MM.1S (cell line): ENCODE data around the gene RSPO3.
"Not testable (repeated sequence)": the region's sequence is repeated elsewhere in the genome, so short reads cannot be mapped to it uniquely, and the experiment has no call there.

Experiments used
- DNase-seq: peaks from one replicate; pipeline ENCODE4 v3.0.0-alpha.2; 2015
- H2AFZ ChIP-seq: fragments of 300-600 bp; sonication (generic); 2 replicates; pipeline ENCODE4 v1.6.0; 2016; ENCODE audit warnings: antibody characterized with exemption, low read length
- H3F3A ChIP-seq: fragments of 300-600 bp; sonication (generic); 2 replicates; pipeline ENCODE4 v1.6.1; 2016; ENCODE audit warnings: mild to moderate bottlenecking, antibody characterized with exemption, low read length, moderate library complexity, mixed read lengths; ENCODE audit not compliant: insufficient read depth
- H3K27ac ChIP-seq: fragments of 300-600 bp; sonication (generic); 2 replicates; pipeline ENCODE4 v1.5.1; 2016; ENCODE audit warnings: mild to moderate bottlenecking, low read length
- H3K27me3 ChIP-seq: fragments of 300-600 bp; sonication (generic); replicated peaks from 2 replicates; pipeline ENCODE4 v1.6.0; 2016; ENCODE audit warnings: low read length; ENCODE audit not compliant: insufficient read depth
- H3K36me3 ChIP-seq: fragments of 300-600 bp; sonication (generic); replicated peaks from 2 replicates; pipeline ENCODE4 v1.6.1; 2016; ENCODE audit warnings: mild to moderate bottlenecking, low read length, mixed read lengths; ENCODE audit not compliant: insufficient read depth
- H3K4me1 ChIP-seq: fragments of 300-600 bp; sonication (generic); 2 replicates; pipeline ENCODE4 v1.6.1; 2016; ENCODE audit warnings: low read length, mixed read lengths
- H3K4me2 ChIP-seq: fragments of 300-600 bp; sonication (generic); 2 replicates; pipeline ENCODE4 v1.6.0; 2016; ENCODE audit warnings: low read depth, low read length
- H3K4me3 ChIP-seq: fragments of 300-600 bp; sonication (generic); 2 replicates; pipeline ENCODE4 v1.5.1; 2016; ENCODE audit warnings: low read length, mixed read lengths
- H3K79me2 ChIP-seq: fragments of 300-600 bp; sonication (generic); 2 replicates; pipeline ENCODE4 v1.6.1; 2016; ENCODE audit warnings: mixed run types, low read length, mixed read lengths
- H3K9ac ChIP-seq: fragments of 300-600 bp; sonication (generic); 2 replicates; pipeline ENCODE4 v1.6.1; 2016; ENCODE audit warnings: low read length, mixed read lengths
- H3K9me2 ChIP-seq: fragments of 300-600 bp; sonication (generic); replicated peaks from 2 replicates; pipeline ENCODE4 v1.6.1; 2016; ENCODE audit warnings: mild to moderate bottlenecking, low read length, mixed read lengths; ENCODE audit not compliant: insufficient read depth
- H3K9me3 ChIP-seq: fragments of 300-600 bp; sonication (generic); replicated peaks from 2 replicates; pipeline ENCODE4 v1.6.1; 2016; ENCODE audit warnings: mild to moderate bottlenecking, low read length, mixed read lengths; ENCODE audit not compliant: insufficient read depth
- H4K20me1 ChIP-seq: fragments of 300-600 bp; sonication (generic); 2 replicates; pipeline ENCODE4 v1.6.1; 2016; ENCODE audit warnings: mild to moderate bottlenecking, low read length, moderate library complexity, mixed read lengths; ENCODE audit not compliant: insufficient read depth
- EZH2 ChIP-seq: fragments of 300-600 bp; sonication (generic); optimal IDR thresholded peaks from 2 replicates; pipeline ENCODE3; 2017; ENCODE audit warnings: low read depth, mild to moderate bottlenecking, antibody characterized with exemption, low read length, mixed read lengths
- EZH2phosphoT487 ChIP-seq: fragments of 300-600 bp; sonication (generic); IDR thresholded peaks from 2 replicates; pipeline ENCODE4 v1.6.1; 2018; ENCODE audit warnings: antibody characterized with exemption, low read length
- TF ChIP-seq, protein P1 (sequence below): fragments of 300-600 bp; sonication (generic); IDR thresholded peaks from 2 replicates; pipeline ENCODE4 v1.5.1; 2016; ENCODE audit warnings: antibody characterized with exemption, low read length, mixed read lengths

RSPO3 gene

DNA sequence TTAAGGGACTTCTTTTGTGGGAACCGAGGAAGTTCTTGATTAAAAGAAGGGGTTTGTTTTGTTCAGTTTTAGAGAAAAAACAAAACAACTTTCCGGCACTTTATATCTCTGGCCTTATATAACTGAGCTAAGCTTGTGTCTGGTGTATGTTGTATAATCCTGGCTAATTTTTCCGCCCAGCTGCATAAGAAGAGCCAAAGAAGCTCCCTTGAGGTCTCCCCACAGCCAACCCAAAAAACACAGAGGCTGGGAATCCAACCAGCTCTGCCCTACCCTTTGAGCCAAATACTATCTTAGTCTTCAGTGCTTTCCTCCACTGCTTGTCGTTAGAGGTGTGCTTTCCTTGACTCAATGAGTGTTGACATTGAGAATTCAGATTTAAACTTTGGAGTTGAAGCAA is 102.7 kb downstream of the RSPO3 start:
- Histone ChIP-seq H2AFZ (no peak overlapping the region), H3K4me3 (no peak overlapping the region), H3K9me3 (no peaks in the 10 kb centered on the region), H3K27me3 (no peaks in the 10 kb centered on the region), H3K9ac (no peak overlapping the region), H3K9me2 (no peaks in the 10 kb centered on the region), H3K27ac (no peak overlapping the region), H3K4me2 (no peak overlapping the region), H4K20me1 (no peaks in the 10 kb centered on the region), H3F3A (no peaks in the 10 kb centered on the region), H3K4me1 (no peaks in the 10 kb centered on the region), H3K79me2 (no peaks in the 10 kb centered on the region), H3K36me3 (no peaks in the 10 kb centered on the region)
- no peak for TF ChIP-seq EZH2phosphoT487
- TF ChIP-seq, protein P1, sequence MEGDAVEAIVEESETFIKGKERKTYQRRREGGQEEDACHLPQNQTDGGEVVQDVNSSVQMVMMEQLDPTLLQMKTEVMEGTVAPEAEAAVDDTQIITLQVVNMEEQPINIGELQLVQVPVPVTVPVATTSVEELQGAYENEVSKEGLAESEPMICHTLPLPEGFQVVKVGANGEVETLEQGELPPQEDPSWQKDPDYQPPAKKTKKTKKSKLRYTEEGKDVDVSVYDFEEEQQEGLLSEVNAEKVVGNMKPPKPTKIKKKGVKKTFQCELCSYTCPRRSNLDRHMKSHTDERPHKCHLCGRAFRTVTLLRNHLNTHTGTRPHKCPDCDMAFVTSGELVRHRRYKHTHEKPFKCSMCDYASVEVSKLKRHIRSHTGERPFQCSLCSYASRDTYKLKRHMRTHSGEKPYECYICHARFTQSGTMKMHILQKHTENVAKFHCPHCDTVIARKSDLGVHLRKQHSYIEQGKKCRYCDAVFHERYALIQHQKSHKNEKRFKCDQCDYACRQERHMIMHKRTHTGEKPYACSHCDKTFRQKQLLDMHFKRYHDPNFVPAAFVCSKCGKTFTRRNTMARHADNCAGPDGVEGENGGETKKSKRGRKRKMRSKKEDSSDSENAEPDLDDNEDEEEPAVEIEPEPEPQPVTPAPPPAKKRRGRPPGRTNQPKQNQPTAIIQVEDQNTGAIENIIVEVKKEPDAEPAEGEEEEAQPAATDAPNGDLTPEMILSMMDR, result no peak
- TF ChIP-seq EZH2, result no peak
- DNase-seq, result no peak

DNA sequence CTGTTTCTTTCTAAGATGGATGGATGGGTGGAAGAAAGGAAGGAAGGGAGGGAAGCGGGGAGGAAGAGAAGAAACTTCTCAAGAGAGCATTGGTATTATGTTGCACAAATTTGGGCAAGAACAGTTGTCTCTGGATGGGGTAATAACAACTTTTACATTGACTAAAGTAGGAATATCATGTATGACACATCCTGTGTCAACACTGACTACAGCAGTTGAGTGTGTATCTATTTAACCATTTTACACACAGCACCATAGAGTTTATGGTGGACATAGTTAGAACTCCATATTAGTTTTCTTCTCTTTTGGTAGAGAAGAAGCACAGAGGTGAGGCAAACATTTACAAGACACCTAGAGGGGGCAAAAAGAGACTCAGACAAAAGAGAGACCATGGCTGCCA is 103.9 kb downstream of the RSPO3 start:
- Histone ChIP-seq H3K36me3 (no peaks in the 10 kb centered on the region), H3K27me3 (no peaks in the 10 kb centered on the region), H3K27ac (no peak overlapping the region), H3K4me1 (no peaks in the 10 kb centered on the region), H3K4me2 (no peak overlapping the region), H3K79me2 (no peaks in the 10 kb centered on the region), H3K9me2 (no peaks in the 10 kb centered on the region), H4K20me1 (no peaks in the 10 kb centered on the region), H3K4me3 (no peak overlapping the region), H3K9ac (no peak overlapping the region), H3K9me3 (no peaks in the 10 kb centered on the region), H3F3A (no peaks in the 10 kb centered on the region), H2AFZ (no peak overlapping the region)
- DNase-seq, result no peak
- TF ChIP-seq EZH2phosphoT487 (no peak), EZH2 (no peak)
- TF ChIP-seq, protein P1, result no peak

DNA sequence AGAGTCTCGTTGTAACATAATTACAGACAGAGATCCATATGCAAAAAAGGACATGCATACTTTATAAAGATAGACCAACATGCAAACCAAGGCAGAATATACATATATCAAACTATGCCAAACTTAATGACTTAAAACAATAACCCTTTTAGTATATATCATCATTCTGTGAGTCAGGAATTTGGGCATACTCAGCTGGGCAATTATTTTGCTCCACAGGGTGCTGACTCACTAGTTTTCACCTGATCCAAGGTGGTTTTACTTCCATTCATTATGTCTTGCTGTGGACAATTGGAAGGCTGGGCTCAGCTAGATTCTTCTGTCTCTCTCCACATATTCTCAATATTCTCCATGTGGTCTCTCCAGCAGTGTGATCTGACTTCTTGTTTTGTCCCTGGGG is 107.0 kb downstream of the RSPO3 start:
- no peak for DNase-seq
- Histone ChIP-seq H3F3A (no peaks in the 10 kb centered on the region), H3K9ac (no peak overlapping the region), H4K20me1 (no peaks in the 10 kb centered on the region), H3K36me3 (no peaks in the 10 kb centered on the region), H3K9me3 (no peaks in the 10 kb centered on the region), H3K27me3 (no peaks in the 10 kb centered on the region), H2AFZ (no peak overlapping the region), H3K79me2 (no peaks in the 10 kb centered on the region), H3K9me2 (no peaks in the 10 kb centered on the region), H3K4me2 (no peak overlapping the region), H3K27ac (no peak overlapping the region), H3K4me3 (no peak overlapping the region), H3K4me1 (no peaks in the 10 kb centered on the region)
- TF ChIP-seq EZH2 (no peak), EZH2phosphoT487 (no peak)
- TF ChIP-seq, protein P1, result no peak

DNA sequence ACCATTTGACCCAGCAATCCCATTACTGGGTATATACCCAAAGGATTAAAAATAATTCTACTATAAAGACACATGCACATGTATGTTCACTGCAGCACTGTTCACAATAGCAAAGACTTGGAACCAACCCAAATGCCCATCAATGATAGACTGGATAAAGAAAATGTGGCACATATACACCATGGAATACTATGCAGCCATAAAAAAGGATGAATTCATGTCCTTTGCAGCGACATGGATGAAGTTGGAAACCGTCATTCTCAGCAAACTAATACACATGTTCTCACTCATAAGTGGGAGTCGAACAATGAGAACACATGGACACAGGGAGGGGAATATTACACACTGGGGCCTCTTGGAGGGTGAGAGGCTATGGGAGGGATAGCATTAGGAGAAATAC is 115.3 kb downstream of the RSPO3 start:
- not testable (repeated sequence) for H3K36me3 ChIP-seq, H3K9ac ChIP-seq, H3K4me1 ChIP-seq, H3F3A ChIP-seq, H3K79me2 ChIP-seq, H3K4me2 ChIP-seq, H3K9me3 ChIP-seq, H3K27me3 ChIP-seq, H3K9me2 ChIP-seq, H4K20me1 ChIP-seq, H3K27ac ChIP-seq, H3K4me3 ChIP-seq, DNase-seq, H2AFZ ChIP-seq
